Keratinocyte (primary cell): ENCODE measurements around the gene REV3L. TPM values are rescaled to one million over a fixed set of nuclear protein-coding genes. Genes with fewer than 3 reads are reported as not detected.

Source experiments
- DNase-seq: peaks from one replicate; pipeline ENCODE4 v3.0.0-alpha.2; 2011; ENCODE audit warnings: low read depth, missing footprints, low spot score
- FAIRE-seq: peaks from 2 replicates; lab custom pipeline; 2011; peaks lifted over from hg19 to GRCh38; lab: Jason Lieb, UNC
- H2AFZ ChIP-seq: 2 replicates; pipeline ENCODE4 v1.6.0; 2012; ENCODE audit warnings: low read length, control low read depth, inconsistent platforms; ENCODE audit not compliant: control insufficient read depth
- H3K27ac ChIP-seq: 2 replicates; pipeline ENCODE4 v1.5.1; 2011; ENCODE audit warnings: low read length; ENCODE audit not compliant: control insufficient read depth, insufficient read depth
- H3K27me3 ChIP-seq: 3 replicates; pipeline ENCODE4 v1.6.0; 2011; ENCODE audit warnings: low read length; ENCODE audit not compliant: control insufficient read depth, insufficient read depth; ENCODE audit errors: extremely low read depth
- H3K36me3 ChIP-seq, 2 experiments: 2 replicates in 1 of 2; 3 replicates in 1 of 2; pipeline ENCODE4 v1.5.1; 2011; ENCODE audit warnings: low read length in 2 of 2, mild to moderate bottlenecking in 1 of 2; ENCODE audit not compliant: control insufficient read depth in 2 of 2, insufficient read depth in 2 of 2; ENCODE audit errors: extremely low read depth in 1 of 2
- H3K4me1 ChIP-seq: 3 replicates; pipeline ENCODE4 v1.5.1; 2011; ENCODE audit warnings: low read length; ENCODE audit not compliant: control insufficient read depth, insufficient read depth; ENCODE audit errors: extremely low read depth
- H3K4me2 ChIP-seq: 3 replicates; pipeline ENCODE4 v1.6.0; 2011; ENCODE audit warnings: low read depth, low read length; ENCODE audit not compliant: control insufficient read depth, insufficient read depth; ENCODE audit errors: extremely low read depth
- H3K4me3 ChIP-seq, 3 experiments: fragments of 200-600 bp in 1 of 3; sonication (generic) in 1 of 3; 2 replicates in 2 of 3; 3 replicates in 1 of 3; pipeline ENCODE4 v1.5.1; 2011 to 2016; ENCODE audit warnings: low read length in 3 of 3, mild to moderate bottlenecking in 3 of 3, control low read depth in 2 of 3, inconsistent platforms in 1 of 3, low read depth in 1 of 3, mixed read lengths in 1 of 3, mixed run types in 1 of 3, moderate library complexity in 1 of 3; ENCODE audit not compliant: control insufficient read depth in 2 of 3, insufficient read depth in 2 of 3; ENCODE audit errors: extremely low read depth in 1 of 3
- H3K79me2 ChIP-seq: 2 replicates; pipeline ENCODE4 v1.6.0; 2012; ENCODE audit warnings: low read length; ENCODE audit not compliant: control insufficient read depth, insufficient read depth
- H3K9ac ChIP-seq: 3 replicates; pipeline ENCODE4 v1.6.0; 2011; ENCODE audit warnings: low read length; ENCODE audit not compliant: control insufficient read depth, insufficient read depth; ENCODE audit errors: extremely low read depth
- H3K9me1 ChIP-seq: 3 replicates; pipeline ENCODE4 v1.6.0; 2011; ENCODE audit warnings: low read length; ENCODE audit not compliant: control insufficient read depth, insufficient read depth; ENCODE audit errors: extremely low read depth
- H3K9me3 ChIP-seq: 2 replicates; pipeline ENCODE4 v1.5.1; 2012; ENCODE audit warnings: low read depth, low read length; ENCODE audit not compliant: control insufficient read depth
- H4K20me1 ChIP-seq: 3 replicates; pipeline ENCODE4 v1.6.0; 2011; ENCODE audit warnings: low read length; ENCODE audit not compliant: control insufficient read depth, insufficient read depth; ENCODE audit errors: extremely low read depth
- CTCF ChIP-seq, 3 experiments: IDR thresholded peaks in 1 of 3; conservative IDR thresholded peaks in 1 of 3; optimal IDR thresholded peaks in 1 of 3; 2 replicates in 2 of 3; 3 replicates in 1 of 3; pipeline versions ENCODE3 to v1.5.1; 2011; ENCODE audit warnings: low read length in 3 of 3, mild to moderate bottlenecking in 3 of 3, moderate library complexity in 2 of 3, control low read depth in 1 of 3, inconsistent platforms in 1 of 3; ENCODE audit not compliant: insufficient read depth in 2 of 3; ENCODE audit errors: extremely low read depth in 1 of 3
- EZH2 ChIP-seq: IDR thresholded peaks from one replicate; pipeline ENCODE4 v1.6.1; 2012; ENCODE audit warnings: inconsistent platforms, mild to moderate bottlenecking, low read length, moderate library complexity
- dilution Hi-C: fragments of 300-500 bp; cut with MboI; formaldehyde crosslinking; loops from one replicate; pipeline ENCODE4 v1.7.0; 2020; ENCODE audit warnings: low sequenced_read_pairs; ENCODE audit not compliant: extremely low pct_ligation_motif_present
- polyA plus RNA-seq, 5 experiments: library from polyadenylated mRNA; depleted of rRNA in 3 of 5; stranded (reverse) in 3 of 5; stranded (forward) in 1 of 5; unstranded in 1 of 5; fragments of >200 nt; gene quantifications; 1 replicate in 1 of 5; 2 replicates in 3 of 5; 3 replicates in 1 of 5; pipeline versions ENCODE4 v1.2.1 to v1.2.3, GENCODE V29; 2011 to 2012; ENCODE audit warnings: missing spikeins in 2 of 5, low read depth in 1 of 5, low replicate concordance in 1 of 5

REV3L gene
- polyA plus RNA-seq, 1 donor (not counting 4 experiments of a cell fraction or from before 2014, with no cell fraction given), result 9.5 TPM

GRCh38 chr6:111474106-111474505 lies 8.9 kb downstream of the REV3L start:
- no peaks in the 10 kb centered on the region for H3K27me3 ChIP-seq
- no peak overlapping the region for H3K9ac ChIP-seq
- DNase-seq, result no peak
- no peaks in the 10 kb centered on the region for H4K20me1 ChIP-seq
- H3K9me3 ChIP-seq, result no peaks in the 10 kb centered on the region
- TF ChIP-seq EZH2 (no peak), CTCF (optimal IDR thresholded peaks at IDR 0.05 in 1 of 3, IDR thresholded peaks at IDR 0.05 in 1 of 3, conservative IDR thresholded peaks at IDR 0.05 in 1 of 3; ENCODE audit: extremely low read depth in 1 of 3, insufficient read depth in 2 of 3, low read length in 3 of 3) (no peak)
- H3K4me1 ChIP-seq, result peaks cover 23% of the 10 kb centered on the region
- no peak overlapping the region for H2AFZ ChIP-seq
- no peaks in the 10 kb centered on the region for H3K9me1 ChIP-seq
- no peak overlapping the region for H3K4me2 ChIP-seq
- dilution Hi-C loops, result no loop called here
- peaks cover 47% of the 10 kb centered on the region for H3K79me2 ChIP-seq
- FAIRE-seq, result no peak
- H3K36me3 ChIP-seq, result peaks cover 0 to 2% of the 10 kb centered on the region in 2 experiments
- H3K4me3 ChIP-seq, result no peak overlapping the region
- no peak overlapping the region for H3K27ac ChIP-seq

GRCh38 chr6:111472933-111473435 lies 10.0 kb downstream of the REV3L start:
- H3K27me3 ChIP-seq, result no peaks in the 10 kb centered on the region
- no peak for DNase-seq
- H3K4me3 ChIP-seq, result no peak overlapping the region
- dilution Hi-C loops, result no loop called here
- TF ChIP-seq CTCF (optimal IDR thresholded peaks at IDR 0.05 in 1 of 3, IDR thresholded peaks at IDR 0.05 in 1 of 3, conservative IDR thresholded peaks at IDR 0.05 in 1 of 3; ENCODE audit: extremely low read depth in 1 of 3, insufficient read depth in 2 of 3, low read length in 3 of 3) (no peak), EZH2 (no peak)
- peaks cover 0 to 2% of the 10 kb centered on the region in 2 experiments for H3K36me3 ChIP-seq
- H4K20me1 ChIP-seq, result no peaks in the 10 kb centered on the region
- H3K4me1 ChIP-seq, result peaks cover 18% of the 10 kb centered on the region
- H3K9ac ChIP-seq, result no peak overlapping the region
- no peak overlapping the region for H2AFZ ChIP-seq
- no peak overlapping the region for H3K27ac ChIP-seq
- no peak for FAIRE-seq
- no peak overlapping the region for H3K4me2 ChIP-seq
- no peaks in the 10 kb centered on the region for H3K9me3 ChIP-seq
- H3K9me1 ChIP-seq, result no peaks in the 10 kb centered on the region
- H3K79me2 ChIP-seq, result peaks cover 42% of the 10 kb centered on the region
